Rectal smooth muscle tissue (tissue), 1 donor: Measurements from ENCODE around the gene MACROD2.

Source experiments
- H3K27ac ChIP-seq: one replicate; pipeline ENCODE4 v1.7.0; 2013; ENCODE audit warnings: low read depth, low read length, inconsistent platforms
- H3K27me3 ChIP-seq: one replicate; pipeline ENCODE4 v1.7.0; 2013; ENCODE audit warnings: low read length; ENCODE audit not compliant: control insufficient read depth, insufficient read depth
- H3K36me3 ChIP-seq: one replicate; pipeline ENCODE4 v1.7.0; 2013; ENCODE audit warnings: low read length; ENCODE audit not compliant: control insufficient read depth, insufficient read depth
- H3K4me1 ChIP-seq: one replicate; pipeline ENCODE4 v1.7.0; 2013; ENCODE audit warnings: low read length; ENCODE audit not compliant: control insufficient read depth, insufficient read depth
- H3K4me3 ChIP-seq: one replicate; pipeline ENCODE4 v1.7.0; 2013; ENCODE audit warnings: low read length
- H3K9ac ChIP-seq: one replicate; pipeline ENCODE4 v1.7.0; 2013; ENCODE audit warnings: low read length

MACROD2 gene

DNA sequence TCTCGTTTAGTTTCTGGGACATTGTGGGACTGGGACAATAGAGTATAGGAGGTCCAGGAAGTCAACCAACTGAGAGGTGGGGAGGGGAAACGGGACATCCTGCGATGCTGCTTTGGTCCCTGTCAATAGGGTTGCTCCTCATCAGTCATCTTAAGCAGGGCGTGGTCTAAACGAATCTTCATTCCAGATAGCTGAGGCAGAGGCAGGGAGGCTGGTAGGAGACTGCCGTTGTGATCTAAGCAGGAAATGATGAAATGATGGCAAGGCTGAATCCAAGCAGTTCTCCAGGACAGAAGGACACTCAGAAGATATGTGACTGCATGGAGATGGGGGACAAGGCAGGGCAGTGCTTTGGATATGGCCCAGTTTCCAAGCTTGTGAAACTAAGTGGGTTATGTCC is 1624.5 kb downstream of the MACROD2 start:
- H3K27me3 ChIP-seq, result no peaks in the 10 kb centered on the region
- no peak overlapping the region for H3K4me3 ChIP-seq
- no peak overlapping the region for H3K9ac ChIP-seq
- no peaks in the 10 kb centered on the region for H3K4me1 ChIP-seq
- H3K27ac ChIP-seq, result no peak overlapping the region
- H3K36me3 ChIP-seq, result no peaks in the 10 kb centered on the region

DNA sequence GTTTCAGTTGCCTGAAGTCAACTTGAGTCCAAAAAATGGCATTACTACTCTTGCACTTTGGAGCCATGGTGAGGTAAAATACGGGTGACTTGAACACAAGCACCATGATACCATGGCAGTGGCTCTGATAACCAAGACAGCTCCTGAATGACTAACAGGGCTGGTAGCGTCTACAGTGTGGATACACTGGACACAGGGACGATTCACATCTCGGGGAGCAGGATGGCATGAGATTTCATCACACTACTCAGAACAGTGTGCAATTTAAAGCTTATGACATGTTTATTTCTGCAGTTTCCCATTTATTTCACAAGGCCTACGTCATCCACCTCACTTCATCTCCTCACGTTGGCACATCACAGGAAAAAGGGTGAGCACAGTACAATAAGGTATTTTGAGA is 1627.1 kb downstream of the MACROD2 start:
- Histone ChIP-seq H3K27ac (no peak overlapping the region), H3K4me3 (no peak overlapping the region), H3K9ac (no peak overlapping the region), H3K27me3 (no peaks in the 10 kb centered on the region), H3K4me1 (no peaks in the 10 kb centered on the region), H3K36me3 (no peaks in the 10 kb centered on the region)

DNA sequence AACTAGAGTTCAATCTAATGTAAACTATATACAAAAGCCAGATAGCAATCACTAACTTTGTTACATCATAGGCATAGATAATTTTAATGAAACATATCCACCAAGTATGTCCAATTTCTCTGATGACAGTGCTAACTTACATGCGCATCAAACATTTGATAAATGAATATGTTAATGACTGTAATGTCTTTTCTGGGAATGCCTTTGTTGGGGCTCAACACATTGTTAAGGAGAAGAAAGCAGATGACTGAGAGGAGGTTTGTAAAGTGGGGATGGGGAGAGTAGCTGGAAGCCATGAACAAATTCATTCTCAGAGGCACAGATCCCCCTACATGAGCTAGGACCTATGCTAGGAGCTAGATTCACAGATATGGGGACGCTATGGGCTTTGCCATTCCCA is 1627.9 kb downstream of the MACROD2 start:
- Histone ChIP-seq H3K9ac (no peak overlapping the region), H3K4me3 (no peak overlapping the region), H3K4me1 (no peaks in the 10 kb centered on the region), H3K27me3 (no peaks in the 10 kb centered on the region), H3K36me3 (no peaks in the 10 kb centered on the region), H3K27ac (no peak overlapping the region)

GRCh38 chr20:15625981-15626380 is 1630.7 kb downstream of the MACROD2 start:
- Histone ChIP-seq H3K36me3 (no peaks in the 10 kb centered on the region), H3K4me3 (no peak overlapping the region), H3K27ac (no peak overlapping the region), H3K27me3 (no peaks in the 10 kb centered on the region), H3K9ac (no peak overlapping the region), H3K4me1 (no peaks in the 10 kb centered on the region)

DNA sequence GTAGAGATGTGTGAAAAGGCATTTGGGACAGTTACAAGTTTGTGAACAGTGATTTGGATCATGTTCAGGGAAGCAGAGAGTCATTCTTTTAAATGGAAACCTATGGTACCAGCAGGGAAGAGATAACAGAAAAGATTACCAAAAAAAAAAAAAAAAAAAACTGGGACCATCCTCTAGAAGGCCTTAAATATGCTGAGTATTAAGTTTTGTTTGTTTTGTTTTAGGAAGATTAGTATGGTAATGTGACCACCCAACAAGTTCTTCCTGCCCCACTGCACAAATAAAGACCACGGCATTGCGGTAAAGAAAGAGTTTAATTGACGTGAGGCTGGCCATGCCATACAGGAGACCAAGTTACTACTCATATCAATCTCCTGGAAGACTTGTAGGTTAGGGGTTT is 1631.8 kb downstream of the MACROD2 start:
- Histone ChIP-seq H3K4me1 (no peaks in the 10 kb centered on the region), H3K9ac (no peak overlapping the region), H3K27ac (no peak overlapping the region), H3K27me3 (no peaks in the 10 kb centered on the region), H3K36me3 (no peaks in the 10 kb centered on the region), H3K4me3 (no peak overlapping the region)

DNA sequence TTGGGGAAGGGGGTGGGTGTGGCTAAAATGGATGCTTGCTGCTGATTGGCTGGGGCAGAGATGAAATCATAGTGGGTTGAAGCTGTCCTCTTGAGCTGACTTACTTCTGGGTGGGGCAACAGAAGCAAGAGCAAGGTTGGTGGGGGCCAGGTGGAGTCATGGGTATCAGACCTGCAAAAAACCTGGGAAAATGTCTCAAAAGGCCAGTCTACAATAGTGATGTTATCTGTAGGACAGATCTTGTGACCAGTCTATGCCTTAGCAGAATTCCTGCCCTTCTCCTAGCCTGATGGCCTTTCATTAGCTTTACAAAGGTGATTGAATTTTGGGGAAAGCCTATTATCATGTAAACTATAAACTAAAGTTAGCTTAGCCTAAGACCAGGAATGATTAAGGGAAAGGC is 1632.2 kb downstream of the MACROD2 start:
- H3K4me1 ChIP-seq, result no peaks in the 10 kb centered on the region
- no peak overlapping the region for H3K9ac ChIP-seq
- no peak overlapping the region for H3K27ac ChIP-seq
- no peak overlapping the region for H3K4me3 ChIP-seq
- no peaks in the 10 kb centered on the region for H3K36me3 ChIP-seq
- H3K27me3 ChIP-seq, result no peaks in the 10 kb centered on the region

- no peaks in the 10 kb centered on the region for H3K4me1 ChIP-seq
- H3K9ac ChIP-seq, result no peak overlapping the region
- no peaks in the 10 kb centered on the region for H3K36me3 ChIP-seq
- no peak overlapping the region for H3K4me3 ChIP-seq
- H3K27me3 ChIP-seq, result no peaks in the 10 kb centered on the region
- no peak overlapping the region for H3K27ac ChIP-seq
These were observed 1633.6 kb downstream of the MACROD2 start for GRCh38 chr20:15628851-15629353.

GRCh38 chr20:15630360-15630759 is 1635.0 kb downstream of the MACROD2 start:
- Histone ChIP-seq H3K36me3 (no peaks in the 10 kb centered on the region), H3K27me3 (no peaks in the 10 kb centered on the region), H3K27ac (no peak overlapping the region), H3K9ac (no peak overlapping the region), H3K4me3 (no peak overlapping the region), H3K4me1 (no peaks in the 10 kb centered on the region)

DNA sequence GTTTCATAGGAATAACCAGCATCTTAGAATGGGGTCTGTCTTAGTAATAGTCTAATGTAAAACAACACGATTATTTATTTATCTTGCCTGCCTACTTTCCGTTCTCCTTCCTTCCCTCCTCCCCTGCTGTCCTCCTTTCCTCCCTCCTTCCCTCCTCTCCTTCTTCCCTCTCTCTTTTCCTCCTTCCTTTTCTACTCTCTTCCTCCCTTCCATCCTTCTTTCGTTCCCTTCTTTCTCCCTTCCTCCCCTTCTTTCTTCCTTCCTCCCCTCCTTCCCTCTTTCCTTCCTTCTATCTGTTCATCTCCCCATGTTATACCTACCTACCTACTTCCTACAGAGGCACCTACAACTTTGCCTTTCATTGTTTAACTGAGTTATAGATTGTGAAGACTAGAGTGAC is 1637.4 kb downstream of the MACROD2 start:
- H3K27ac ChIP-seq, result no peak overlapping the region
- peaks cover 2% of the 10 kb centered on the region for H3K4me1 ChIP-seq
- H3K27me3 ChIP-seq, result no peaks in the 10 kb centered on the region
- H3K4me3 ChIP-seq, result no peak overlapping the region
- no peaks in the 10 kb centered on the region for H3K36me3 ChIP-seq
- no peak overlapping the region for H3K9ac ChIP-seq

DNA sequence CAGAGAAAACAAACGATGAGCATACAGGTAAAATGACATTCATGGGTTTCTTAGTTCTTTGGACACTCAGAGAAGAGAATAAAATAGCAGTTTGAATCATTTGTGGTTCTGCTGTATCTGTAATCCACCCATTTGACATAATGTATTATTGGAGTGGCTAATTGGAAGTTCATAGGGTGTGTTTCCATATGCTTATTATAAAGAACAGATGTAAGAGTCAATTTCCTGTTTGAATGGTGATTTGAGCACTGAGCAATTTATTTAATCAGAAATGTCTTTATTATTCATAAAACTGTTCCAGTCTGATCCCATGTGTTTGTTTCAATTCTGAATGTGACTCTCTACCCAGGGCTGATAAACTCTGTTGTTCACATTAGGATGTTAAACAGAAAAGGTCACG is 1638.8 kb downstream of the MACROD2 start:
- no peak overlapping the region for H3K27ac ChIP-seq

DNA sequence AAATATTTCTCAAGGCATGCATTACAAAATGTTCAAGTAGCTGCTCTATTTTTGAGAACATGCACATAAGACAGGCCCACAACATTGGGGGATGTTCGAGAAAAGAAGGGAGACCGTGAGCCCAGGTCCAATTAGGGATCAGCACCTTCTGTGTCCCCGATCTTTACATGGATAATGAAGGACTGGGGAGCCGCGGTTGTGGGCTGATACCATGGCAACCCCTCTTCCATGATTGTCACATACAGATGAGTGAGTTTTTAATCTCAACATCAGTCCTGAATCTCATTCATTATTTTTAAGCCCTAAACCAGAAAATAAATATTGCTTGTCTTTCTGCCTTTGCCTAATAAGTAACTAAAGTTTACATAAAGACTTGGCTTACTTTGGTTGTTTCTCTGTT is 1642.2 kb downstream of the MACROD2 start:
- no peaks in the 10 kb centered on the region for H3K36me3 ChIP-seq
- no peaks in the 10 kb centered on the region for H3K27me3 ChIP-seq
- H3K4me3 ChIP-seq, result no peak overlapping the region
- H3K27ac ChIP-seq, result no peak overlapping the region
- H3K9ac ChIP-seq, result no peak overlapping the region
- peaks cover 8% of the 10 kb centered on the region for H3K4me1 ChIP-seq

More for the DNA sequence above, 1638.8 kb downstream of the MACROD2 start:
- no peaks in the 10 kb centered on the region for H3K36me3 ChIP-seq
- H3K27me3 ChIP-seq, result no peaks in the 10 kb centered on the region
- H3K4me3 ChIP-seq, result no peak overlapping the region
- H3K4me1 ChIP-seq, result peaks cover 8% of the 10 kb centered on the region
- H3K9ac ChIP-seq, result no peak overlapping the region

GRCh38 chr20:15637950-15638754 is 1642.8 kb downstream of the MACROD2 start:
- Histone ChIP-seq H3K27me3 (no peaks in the 10 kb centered on the region), H3K27ac (no peak overlapping the region), H3K36me3 (no peaks in the 10 kb centered on the region), H3K4me3 (no peak overlapping the region), H3K9ac (no peak overlapping the region), H3K4me1 (peaks cover 8% of the 10 kb centered on the region)

GRCh38 chr20:15638816-15639215 is 1643.5 kb downstream of the MACROD2 start:
- Histone ChIP-seq H3K9ac (no peak overlapping the region), H3K27me3 (no peaks in the 10 kb centered on the region)

More at GRCh38 chr20:15638816-15639215, 1643.5 kb downstream of the MACROD2 start:
- peaks cover 8% of the 10 kb centered on the region for H3K4me1 ChIP-seq
- H3K27ac ChIP-seq, result no peak overlapping the region
- H3K36me3 ChIP-seq, result no peaks in the 10 kb centered on the region
- H3K4me3 ChIP-seq, result no peak overlapping the region
